Measurements from ENCODE around the gene PDX1.

PDX1 gene

DNA sequence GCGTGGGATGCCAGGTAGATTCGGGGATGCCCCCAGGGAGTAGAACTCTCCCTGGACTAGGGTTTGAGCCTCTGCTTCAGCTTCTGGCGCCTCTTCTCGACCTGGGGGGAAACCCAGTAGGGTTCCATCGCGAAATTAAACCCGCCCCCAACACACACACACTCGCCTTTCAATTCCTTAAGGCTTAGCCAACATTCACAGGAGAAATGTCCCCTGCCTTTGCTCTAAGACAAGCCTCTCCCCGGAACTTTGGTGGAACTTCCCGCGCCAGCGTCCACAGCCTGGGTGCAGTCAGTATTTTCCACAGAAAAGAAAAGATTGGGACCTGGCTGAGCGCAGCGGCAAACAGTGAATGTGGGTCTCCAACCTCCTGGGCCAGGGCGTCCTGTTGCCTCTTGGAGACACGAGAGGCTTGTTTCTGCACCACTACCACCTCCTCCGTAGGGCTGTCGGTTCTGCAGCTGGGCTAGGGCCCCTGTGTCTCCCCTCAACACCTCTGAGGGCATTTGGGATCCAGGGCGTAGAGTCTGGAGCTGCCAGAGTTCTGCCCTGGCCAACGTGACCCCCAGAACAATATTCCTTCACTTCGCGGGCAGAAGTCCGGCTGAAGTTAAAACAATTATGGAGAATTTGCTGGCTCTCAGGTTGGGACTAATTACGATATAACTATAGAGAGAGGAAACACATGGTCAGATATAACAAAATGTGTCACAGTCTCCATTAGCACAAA is 3.2 kb downstream of the PDX1 start:
- DNase-seq (ENCODE audit: low read depth): no peak

DNA sequence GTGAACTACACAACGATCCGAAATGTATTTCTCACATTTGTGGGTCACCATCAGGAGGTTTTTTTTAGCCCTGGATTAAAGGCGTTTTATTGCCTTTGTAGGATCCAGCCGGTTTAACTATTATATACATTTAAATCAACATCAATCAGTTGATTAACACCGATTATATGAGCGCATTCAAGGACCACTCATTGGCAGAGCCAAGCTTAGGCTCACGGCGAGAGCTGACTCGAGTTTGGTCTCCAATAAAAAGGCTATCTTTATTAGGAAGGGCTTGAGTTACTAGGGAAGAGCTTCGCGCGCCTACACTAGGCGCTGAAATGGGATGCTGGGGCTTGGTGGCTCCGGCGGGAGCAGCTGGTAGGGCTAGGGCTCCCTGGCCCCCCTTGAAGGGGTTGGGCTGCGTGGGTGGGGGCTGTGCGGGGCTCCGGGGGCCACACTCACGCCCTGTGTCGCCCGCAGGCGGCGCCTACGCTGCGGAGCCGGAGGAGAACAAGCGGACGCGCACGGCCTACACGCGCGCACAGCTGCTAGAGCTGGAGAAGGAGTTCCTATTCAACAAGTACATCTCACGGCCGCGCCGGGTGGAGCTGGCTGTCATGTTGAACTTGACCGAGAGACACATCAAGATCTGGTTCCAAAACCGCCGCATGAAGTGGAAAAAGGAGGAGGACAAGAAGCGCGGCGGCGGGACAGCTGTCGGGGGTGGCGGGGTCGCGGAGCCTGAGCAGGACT is 4.2 kb downstream of the PDX1 start:
- no peak for DNase-seq (ENCODE audit: low read depth)

DNA sequence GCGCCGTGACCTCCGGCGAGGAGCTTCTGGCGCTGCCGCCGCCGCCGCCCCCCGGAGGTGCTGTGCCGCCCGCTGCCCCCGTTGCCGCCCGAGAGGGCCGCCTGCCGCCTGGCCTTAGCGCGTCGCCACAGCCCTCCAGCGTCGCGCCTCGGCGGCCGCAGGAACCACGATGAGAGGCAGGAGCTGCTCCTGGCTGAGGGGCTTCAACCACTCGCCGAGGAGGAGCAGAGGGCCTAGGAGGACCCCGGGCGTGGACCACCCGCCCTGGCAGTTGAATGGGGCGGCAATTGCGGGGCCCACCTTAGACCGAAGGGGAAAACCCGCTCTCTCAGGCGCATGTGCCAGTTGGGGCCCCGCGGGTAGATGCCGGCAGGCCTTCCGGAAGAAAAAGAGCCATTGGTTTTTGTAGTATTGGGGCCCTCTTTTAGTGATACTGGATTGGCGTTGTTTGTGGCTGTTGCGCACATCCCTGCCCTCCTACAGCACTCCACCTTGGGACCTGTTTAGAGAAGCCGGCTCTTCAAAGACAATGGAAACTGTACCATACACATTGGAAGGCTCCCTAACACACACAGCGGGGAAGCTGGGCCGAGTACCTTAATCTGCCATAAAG is 4.8 kb downstream of the PDX1 start:
- no peak for DNase-seq (ENCODE audit: low read depth)

DNA sequence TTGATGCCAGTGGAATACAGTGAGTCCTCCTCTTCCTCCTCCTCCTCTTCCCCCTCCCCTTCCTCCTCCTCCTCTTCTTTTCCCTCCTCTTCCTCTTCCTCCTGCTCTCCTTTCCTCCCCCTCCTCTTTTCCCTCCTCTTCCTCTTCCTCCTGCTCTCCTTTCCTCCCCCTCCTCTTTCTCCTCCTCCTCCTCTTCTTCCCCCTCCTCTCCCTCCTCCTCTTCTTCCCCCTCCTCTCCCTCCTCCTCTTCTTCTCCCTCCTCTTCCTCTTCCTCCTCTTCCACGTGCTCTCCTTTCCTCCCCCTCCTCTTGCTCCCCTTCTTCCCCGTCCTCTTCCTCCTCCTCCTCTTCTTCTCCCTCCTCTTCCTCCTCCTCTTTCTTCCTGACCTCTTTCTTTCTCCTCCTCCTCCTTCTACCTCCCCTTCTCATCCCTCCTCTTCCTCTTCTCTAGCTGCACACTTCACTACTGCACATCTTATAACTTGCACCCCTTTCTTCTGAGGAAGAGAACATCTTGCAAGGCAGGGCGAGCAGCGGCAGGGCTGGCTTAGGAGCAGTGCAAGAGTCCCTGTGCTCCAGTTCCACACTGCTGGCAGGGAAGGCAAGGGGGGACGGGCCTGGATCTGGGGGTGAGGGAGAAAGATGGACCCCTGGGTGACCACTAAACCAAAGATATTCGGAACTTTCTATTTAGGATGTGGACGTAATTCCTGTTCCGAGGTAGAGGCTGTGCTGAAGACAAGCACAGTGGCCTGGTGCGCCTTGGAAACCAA is 5.6 kb downstream of the PDX1 start:
- no peak for DNase-seq (ENCODE audit: low read depth)

DNA sequence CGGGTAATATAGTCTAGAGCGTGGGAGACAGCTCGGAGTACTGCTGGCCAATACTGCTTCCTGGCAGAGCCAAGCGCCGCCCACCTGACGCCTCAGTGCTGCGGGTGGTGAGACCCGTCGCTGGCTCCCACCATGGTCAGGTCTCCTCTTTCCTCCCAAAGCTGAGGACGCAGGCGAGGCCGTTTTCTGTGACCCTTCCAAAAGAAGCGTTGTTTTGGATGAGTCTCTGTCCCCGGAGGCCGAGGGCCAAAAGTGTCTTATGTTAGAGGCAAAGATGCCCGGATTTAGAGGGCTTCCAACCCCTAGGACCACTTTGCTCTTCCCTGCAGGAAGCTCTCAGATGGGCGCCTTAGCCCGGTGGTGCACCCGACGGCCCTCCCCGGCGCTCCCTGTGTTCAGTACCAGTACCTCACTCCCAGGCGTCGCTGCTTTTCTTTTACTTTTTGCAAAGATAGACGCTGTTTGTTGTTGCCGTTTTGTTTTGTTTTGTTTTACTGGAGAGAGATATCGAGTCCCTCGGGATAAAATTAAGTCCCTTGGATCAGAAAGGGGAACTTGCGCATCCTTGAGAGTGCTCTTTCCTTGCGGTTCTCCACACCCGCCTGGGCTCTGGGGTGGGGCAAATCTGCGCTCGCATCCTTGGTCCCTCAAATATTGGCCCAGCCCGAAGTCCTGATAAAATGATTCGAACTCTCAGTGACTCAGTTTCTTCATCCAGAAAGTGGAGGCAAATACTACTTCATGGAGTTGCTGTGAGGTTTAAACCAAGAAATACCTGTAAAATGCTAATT is 7.0 kb downstream of the PDX1 start:
- DNase-seq (ENCODE audit: low read depth): no peak

DNA sequence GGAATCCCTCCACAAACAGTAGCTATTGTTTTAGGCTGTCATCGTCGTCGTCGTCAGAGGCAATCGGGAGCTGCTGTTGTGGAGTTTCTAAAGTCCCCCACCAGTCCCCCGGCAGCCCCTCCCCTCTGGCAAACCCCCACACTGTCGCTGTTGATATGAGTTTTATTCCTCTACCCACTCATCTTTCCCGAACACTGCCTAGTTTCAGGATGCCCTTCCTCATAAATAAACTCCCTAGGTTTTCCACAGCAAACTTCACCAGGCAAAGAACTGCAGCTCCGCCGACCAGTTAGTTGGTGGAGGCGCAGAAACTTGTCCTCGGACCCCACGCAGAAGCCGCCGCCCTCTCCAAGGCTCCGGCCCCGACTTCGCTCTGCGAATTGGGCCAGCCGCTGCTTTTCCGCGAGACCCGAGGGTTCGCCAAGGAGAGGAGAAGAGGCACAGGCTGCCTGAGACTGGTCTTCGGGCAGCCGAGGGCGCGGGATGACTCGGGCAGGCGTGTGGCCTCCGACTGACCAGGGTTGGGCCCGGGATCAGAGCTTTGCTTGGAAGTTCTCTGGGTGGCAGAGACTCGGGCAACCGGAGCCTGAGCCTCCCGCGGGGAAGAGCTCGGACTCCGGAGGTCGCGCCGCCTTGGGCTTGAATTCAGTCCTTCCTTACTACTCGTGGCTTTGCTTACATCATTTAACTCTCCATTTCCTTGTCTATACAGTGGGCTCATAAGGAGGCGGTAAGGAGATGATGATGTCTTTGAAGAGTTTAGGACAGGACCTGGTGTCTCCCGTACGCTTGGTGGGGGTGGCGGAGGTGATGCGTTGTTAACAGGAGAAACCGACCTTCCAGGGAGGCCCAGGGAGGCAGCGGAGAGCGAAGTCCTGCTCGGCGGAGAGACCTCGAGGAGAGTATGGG is 7.9 kb downstream of the PDX1 start:
- no peak for DNase-seq (ENCODE audit: low read depth)

DNA sequence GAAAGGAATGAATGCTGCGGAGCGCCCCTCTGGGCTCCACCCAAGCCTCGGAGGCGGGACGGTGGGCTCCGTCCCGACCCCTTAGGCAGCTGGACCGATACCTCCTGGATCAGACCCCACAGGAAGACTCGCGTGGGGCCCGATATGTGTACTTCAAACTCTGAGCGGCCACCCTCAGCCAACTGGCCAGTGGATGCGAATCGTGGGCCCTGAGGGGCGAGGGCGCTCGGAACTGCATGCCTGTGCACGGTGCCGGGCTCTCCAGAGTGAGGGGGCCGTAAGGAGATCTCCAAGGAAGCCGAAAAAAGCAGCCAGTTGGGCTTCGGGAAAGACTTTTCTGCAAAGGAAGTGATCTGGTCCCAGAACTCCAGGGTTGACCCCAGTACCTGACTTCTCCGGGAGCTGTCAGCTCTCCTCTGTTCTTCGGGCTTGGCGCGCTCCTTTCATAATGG is 8.6 kb downstream of the PDX1 start:
- DNase-seq (ENCODE audit: low read depth): no peak

DNA sequence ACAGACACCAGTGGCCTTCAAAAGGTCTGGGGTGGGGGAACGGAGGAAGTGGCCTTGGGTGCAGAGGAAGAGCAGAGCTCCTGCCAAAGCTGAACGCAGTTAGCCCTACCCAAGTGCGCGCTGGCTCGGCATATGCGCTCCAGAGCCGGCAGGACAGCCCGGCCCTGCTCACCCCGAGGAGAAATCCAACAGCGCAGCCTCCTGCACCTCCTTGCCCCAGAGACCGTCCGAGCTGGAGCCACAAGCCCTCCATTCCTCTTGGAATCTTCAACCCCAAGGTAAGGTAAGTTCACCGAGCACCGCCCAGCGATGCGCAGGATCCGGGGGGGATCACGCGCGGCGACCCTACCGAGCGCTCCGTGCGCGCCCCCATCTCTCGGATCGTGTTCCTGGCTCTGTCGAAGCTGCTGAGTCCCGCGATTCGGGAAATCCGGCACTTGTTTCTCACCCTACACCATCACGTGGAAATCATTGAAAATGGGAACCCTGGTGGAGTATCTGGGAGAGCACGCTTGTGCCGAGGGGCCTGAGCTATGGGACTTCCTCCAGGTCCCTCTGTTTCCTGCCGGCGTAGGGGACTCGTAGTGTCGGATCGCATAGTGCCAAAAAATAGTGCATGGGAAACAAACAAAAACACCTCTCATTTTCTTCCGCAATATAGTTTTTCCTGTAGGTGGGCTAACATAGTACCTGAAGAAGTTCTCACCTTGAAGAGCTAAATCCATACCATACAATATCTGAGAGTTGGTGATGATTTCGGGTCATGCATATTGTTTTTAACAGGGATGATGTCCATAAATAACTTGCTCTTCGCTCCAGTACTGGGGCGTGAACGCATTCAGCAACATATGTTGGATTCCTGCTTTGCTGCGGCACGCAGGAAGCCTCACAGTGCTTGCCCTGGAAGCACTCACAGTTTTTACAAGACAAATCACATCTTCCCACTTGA is 9.3 kb downstream of the PDX1 start:
- DNase-seq (ENCODE audit: low read depth): no peak

DNA sequence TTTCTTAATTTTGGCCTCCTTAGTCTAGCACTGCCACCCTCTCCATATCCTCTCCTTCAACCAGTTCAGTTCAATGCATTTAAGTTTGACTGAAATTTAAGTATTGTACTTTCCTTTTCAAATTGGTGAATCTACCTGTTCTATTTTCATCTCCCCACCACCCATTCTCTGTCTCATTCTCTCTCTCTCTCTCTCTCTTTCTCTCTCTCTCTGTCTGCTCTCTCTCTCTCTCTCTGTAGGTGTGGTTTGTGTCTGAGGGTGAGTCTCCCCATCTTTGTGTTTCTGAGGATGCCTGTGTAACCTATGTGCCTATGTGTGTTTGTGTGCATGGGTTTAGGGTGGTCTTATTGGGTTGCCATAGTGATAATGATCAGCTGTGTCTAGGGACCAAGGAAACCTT is 10.1 kb downstream of the PDX1 start:
- DNase-seq (ENCODE audit: low read depth): no peak

DNA sequence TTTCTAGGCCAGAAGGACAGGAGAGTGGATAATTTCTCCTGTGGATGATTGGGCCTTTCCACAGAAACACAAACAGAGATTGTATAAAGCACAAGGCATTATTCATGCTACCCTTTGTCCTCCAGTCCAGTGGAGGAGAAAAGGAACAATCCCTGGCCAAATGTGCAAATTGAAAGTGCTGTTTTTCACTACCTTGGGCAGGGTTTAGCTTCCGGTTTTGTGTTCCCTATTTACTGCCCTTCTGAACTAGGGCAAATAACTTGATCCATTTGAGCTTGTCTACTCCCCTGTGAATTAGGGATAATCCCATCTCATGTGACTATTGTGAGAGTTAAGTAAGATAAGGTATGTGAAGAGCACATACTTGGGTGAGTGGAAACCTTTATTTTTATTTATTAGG is 13.3 kb downstream of the PDX1 start:
- DNase-seq (ENCODE audit: low read depth): no peak

DNA sequence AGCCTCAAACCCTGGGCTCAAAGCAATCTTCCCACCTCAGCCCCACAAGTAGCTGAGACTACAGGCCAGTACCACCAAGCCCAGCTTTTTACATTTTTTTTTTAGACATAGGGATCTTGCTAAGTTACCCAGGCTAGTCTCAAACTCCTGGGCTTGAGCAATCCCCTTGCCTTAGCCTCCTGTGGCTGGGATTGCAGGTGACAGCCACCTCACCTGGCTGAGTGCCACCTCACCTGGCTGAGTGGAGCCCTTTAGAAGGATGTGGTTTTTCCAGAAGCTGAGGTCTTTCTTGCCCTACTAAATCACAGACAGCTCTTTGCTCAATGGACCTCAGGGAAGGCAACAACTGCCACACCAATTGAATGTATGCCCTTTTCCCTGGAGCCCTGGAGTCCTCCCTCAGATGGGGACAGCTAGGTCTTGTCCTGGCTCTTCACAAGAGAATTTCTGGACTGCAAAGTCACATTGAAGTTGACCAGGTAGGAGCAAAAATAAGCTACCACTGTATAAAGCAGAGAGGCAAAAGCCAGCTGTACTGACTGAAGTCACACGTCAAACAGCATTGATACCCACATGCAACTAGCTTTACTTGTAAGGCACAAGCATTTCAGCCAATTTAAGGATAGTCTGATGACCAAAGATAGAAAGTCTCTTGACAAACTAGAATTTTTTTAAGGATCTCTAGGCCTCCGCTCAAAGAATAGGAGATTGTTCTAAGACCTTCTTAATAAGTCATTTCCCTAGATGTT is 14.0 kb downstream of the PDX1 start:
- DNase-seq (ENCODE audit: low read depth): no peak

DNA sequence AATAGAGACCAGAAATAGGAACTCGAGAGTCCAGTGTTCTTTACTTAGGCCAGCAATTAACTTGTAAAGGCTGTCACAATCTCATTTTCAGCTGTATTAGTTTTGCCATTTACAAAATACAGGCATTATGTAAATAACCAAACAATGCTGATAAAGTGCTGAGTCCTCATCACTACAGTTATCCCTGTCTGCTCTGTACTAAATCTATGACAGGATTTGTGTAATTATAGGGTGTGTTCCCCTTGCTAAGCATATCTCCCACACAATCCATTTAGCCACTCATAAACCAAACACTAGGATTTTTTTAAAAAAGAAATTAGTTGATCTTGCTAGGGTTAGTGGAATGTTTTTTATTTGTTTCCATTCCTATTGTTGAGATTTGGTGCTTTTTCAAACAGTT is 23.2 kb downstream of the PDX1 start:
- no peak for DNase-seq (ENCODE audit: low read depth)

DNA sequence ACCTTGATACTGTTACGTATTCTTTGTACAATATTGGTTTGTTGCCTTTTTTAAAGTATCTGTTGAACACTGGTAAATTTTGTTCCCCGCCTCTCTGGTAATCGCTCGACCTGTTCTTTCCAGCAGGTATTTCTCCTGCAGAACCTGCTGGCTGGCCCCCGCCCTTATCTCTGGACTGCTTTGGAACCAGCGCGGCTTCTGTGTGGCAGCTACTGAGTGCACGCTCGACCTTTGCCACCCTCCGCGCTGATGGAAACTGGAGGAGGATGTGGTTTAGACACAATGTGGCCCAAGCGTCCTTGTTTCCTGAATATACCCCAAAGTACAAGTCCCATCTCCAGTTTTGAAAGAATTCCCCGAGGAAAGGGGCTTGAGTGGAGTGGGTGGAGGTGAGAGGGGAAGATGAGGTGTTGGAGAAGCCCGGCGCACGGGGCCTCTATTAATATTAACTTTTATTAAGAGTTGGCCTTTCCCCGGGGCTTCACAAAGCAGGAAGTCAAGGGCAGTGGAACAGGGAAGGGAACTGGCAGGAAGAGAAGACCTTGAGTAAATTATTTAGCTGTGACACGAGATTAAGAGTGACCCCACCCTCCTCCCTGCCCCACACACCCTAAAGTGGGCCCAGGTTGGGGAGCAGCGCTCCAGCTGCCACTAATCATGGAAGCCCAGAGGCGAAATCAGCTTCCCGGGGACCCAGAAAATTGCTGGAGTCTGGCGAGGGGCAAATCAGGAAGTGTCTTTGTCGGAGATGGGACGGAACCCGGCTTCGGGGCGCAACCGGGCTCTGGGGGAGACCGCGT is 33.3 kb downstream of the PDX1 start:
- DNase-seq (ENCODE audit: low read depth): no peak

DNA sequence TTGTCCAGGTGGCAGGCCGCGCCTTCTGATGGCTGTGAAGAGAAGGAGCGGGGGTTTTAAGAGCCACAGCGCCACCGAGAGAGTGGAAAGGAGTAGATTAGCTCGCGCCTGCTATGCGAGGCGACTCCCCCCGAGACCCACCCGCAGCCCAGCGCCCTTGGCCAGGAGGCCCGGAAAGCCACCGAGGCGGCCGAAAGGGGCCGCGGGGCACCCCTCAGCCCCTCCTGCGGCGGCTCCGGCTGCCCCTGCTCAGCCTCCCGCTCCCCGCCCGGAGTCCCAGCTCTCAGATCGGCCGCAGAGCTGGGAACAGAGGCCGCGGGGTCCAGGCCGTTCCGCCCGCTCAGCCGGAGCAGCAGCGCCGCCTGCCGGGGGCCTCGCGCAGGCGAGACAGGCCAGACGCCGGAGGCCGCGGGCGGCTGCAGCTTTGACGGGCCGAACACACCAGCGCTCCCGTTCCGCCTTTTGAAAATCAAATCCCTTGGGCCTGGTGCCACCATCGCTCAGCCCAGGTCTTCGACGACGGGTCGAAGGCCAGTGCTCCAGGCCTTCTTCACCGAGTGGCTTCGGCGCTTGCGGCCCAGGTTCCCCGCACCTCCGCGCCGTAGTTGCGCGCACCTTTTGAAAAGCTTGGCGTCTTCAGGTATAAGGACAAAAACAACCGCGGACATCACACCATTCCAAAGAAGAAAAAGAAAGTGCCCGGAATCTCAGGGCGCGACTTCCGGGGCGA is 34.0 kb downstream of the PDX1 start:
- DNase-seq (ENCODE audit: low read depth): no peak

DNA sequence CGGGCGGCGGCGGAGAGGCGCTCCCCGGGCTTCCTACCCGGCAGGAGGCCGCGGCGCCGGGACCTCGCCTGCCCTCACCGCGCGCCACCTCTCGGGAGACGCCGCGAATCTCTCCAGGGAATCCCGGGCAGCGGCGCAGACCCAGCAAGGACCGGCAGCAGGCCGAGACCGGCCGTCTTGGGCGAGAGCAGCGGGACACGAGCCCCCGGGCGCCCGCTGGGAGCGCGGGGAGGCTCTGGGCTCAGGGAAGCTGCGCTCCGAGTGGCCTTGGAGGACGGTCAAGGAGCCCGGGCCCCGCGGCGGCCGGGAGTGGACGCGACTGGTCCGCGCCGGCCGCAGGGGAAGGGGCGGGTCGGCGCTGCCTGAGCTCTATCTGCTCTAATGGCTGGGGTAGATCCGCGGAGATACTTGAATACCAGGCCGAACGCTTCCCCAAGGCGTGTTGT is 34.6 kb downstream of the PDX1 start:
- DNase-seq (ENCODE audit: low read depth): no peak

DNA sequence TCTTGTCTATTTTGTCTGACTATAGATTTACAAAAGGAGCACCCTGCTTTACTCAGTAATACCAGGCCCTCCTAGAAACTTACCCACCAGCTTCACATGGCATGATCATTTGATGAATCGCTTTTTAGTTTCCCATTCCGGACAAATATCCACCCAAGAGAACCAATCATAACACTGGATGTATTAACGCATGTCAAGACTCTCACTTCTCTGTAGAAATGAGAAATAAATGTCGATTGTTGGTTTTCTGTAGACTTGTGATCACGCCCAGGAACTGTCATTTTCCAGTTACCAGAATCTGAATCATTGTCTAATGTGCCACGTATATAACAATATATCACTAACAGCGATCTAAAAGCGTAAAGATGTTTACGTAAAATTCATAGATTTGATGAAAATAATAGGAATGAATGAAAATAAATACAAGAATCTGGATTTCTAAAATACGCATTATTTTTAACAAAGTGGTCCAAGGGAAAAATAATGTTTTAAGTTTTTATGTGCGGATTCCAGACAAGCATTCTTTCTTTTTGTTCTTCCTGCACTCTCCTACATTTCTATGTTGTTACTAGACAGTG is 35.3 kb downstream of the PDX1 start:
- DNase-seq (ENCODE audit: low read depth): no peak

All from HS-5 (cell line).